H1 (cell line): ENCODE data around the gene CEP290. TPM values are rescaled to one million over a fixed set of nuclear protein-coding genes. Genes with fewer than 3 reads are reported as not detected.

Experiments used
- JUN ChIP-seq: IDR thresholded peaks from 2 replicates; pipeline ENCODE4 v1.6.1; 2011; ENCODE audit warnings: low read depth, mild to moderate bottlenecking, improper control_type of control experiment, low read length
- RBBP5 ChIP-seq: IDR thresholded peaks from 2 replicates; pipeline ENCODE4 v1.7.1; 2012; ENCODE audit warnings: low read depth, mild to moderate bottlenecking, inconsistent platforms, low read length, moderate library complexity, borderline replicate concordance
- SRF ChIP-seq: IDR thresholded peaks from 2 replicates; pipeline ENCODE4 v1.6.1; 2011; ENCODE audit warnings: mild to moderate bottlenecking, low read depth, low read length, moderate library complexity
- TEAD4 ChIP-seq: IDR thresholded peaks from 2 replicates; pipeline ENCODE4 v1.6.1; 2012; ENCODE audit warnings: low read depth, low read length, inconsistent platforms, mixed read lengths
- ZNF274 ChIP-seq: IDR thresholded peaks from 2 replicates; pipeline ENCODE4 v1.7.0; 2012; ENCODE audit warnings: low read length, borderline replicate concordance; ENCODE audit errors: extremely low read depth
- polyA plus RNA-seq, 7 experiments: library from polyadenylated mRNA; depleted of rRNA in 3 of 7; stranded (reverse) in 5 of 7; unstranded in 2 of 7; fragments of >200 nt in 5 of 7; fragments of 200-250 nt in 2 of 7; gene quantifications; 1 replicate in 5 of 7; 2 replicates in 1 of 7; 4 replicates in 1 of 7; pipeline versions ENCODE4 v1.2.1 to v1.2.3, GENCODE V29; 2011 to 2013; ENCODE audit warnings: missing spikeins in 2 of 7, mixed read lengths in 2 of 7
- total RNA-seq: library from RNA; stranded (reverse); fragmentation: NEBNext Ultra II Directional; extraction: Animal tissue kit (Norgen Biotek cat#: 25700); gene quantifications from 2 replicates; pipeline ENCODE4 v1.2.1, GENCODE V29; 2021
- TF ChIP-seq, protein P1 (sequence below): fragments of 300-600 bp; sonication (generic); IDR thresholded peaks from 2 replicates; pipeline ENCODE4 v1.7.1; 2012; ENCODE audit warnings: low read length, moderate library complexity, mild to moderate bottlenecking, inconsistent platforms; ENCODE audit not compliant: insufficient replicate concordance
- TF ChIP-seq, protein P2 (sequence below), 3 experiments: IDR thresholded peaks; 1 replicate in 2 of 3; 2 replicates in 1 of 3; pipeline versions ENCODE4 v1.5.1 to v1.6.1; 2011; ENCODE audit warnings: low read length in 3 of 3, mild to moderate bottlenecking in 3 of 3, inconsistent platforms in 2 of 3, low read depth in 1 of 3, moderate library complexity in 1 of 3; ENCODE audit not compliant: insufficient read depth in 1 of 3; ENCODE audit errors: control extremely low read depth in 1 of 3

The CEP290 gene
- total and polyA plus RNA-seq, 2 of the 8 experiments (the other 6 are each of a cell fraction or from before 2014, with no cell fraction given): 2.1 to 5.9 TPM

DNA sequence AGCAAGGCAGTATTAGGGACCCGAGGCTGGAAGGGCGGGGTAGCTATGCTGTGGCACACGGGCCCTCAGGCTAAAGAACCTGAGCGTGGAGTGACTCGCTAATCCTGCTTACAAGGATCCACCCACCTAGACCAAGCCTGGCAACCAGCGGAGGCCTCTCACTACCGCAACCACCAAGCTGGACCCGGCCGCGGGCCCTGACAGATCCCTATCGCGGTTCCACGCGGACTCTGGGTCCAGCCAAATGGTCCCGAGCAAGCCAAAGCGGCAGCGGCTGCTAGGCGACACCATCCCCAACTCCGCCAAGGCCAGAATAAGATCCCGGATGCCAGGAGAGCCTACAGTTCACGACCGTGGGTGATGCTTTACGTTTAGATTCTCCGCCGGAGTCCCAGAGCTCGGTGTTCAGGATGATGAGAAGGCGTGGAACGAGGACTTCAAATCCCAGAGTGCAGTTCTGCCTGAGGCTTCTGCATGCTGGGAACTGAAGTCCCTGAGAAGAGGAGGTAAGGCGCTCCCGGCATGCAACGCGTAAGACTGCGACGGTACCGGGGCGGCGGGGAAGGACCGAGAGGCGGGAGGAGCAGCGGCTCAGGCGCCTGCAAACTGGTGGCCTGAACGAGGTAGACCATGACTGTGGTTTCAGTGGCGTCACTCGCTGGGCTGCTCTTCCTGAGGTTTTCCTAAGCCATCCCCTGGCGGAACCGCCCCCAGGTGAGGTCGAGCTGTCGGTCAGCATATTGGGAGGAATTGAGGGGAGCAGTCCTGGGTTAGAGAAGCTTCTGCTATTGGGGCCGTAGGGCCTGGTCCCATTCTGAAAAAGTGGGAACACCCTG, at the start of gene CEP290, which contains the start of gene TMTC3 (continued):
- TF ChIP-seq, protein P1, sequence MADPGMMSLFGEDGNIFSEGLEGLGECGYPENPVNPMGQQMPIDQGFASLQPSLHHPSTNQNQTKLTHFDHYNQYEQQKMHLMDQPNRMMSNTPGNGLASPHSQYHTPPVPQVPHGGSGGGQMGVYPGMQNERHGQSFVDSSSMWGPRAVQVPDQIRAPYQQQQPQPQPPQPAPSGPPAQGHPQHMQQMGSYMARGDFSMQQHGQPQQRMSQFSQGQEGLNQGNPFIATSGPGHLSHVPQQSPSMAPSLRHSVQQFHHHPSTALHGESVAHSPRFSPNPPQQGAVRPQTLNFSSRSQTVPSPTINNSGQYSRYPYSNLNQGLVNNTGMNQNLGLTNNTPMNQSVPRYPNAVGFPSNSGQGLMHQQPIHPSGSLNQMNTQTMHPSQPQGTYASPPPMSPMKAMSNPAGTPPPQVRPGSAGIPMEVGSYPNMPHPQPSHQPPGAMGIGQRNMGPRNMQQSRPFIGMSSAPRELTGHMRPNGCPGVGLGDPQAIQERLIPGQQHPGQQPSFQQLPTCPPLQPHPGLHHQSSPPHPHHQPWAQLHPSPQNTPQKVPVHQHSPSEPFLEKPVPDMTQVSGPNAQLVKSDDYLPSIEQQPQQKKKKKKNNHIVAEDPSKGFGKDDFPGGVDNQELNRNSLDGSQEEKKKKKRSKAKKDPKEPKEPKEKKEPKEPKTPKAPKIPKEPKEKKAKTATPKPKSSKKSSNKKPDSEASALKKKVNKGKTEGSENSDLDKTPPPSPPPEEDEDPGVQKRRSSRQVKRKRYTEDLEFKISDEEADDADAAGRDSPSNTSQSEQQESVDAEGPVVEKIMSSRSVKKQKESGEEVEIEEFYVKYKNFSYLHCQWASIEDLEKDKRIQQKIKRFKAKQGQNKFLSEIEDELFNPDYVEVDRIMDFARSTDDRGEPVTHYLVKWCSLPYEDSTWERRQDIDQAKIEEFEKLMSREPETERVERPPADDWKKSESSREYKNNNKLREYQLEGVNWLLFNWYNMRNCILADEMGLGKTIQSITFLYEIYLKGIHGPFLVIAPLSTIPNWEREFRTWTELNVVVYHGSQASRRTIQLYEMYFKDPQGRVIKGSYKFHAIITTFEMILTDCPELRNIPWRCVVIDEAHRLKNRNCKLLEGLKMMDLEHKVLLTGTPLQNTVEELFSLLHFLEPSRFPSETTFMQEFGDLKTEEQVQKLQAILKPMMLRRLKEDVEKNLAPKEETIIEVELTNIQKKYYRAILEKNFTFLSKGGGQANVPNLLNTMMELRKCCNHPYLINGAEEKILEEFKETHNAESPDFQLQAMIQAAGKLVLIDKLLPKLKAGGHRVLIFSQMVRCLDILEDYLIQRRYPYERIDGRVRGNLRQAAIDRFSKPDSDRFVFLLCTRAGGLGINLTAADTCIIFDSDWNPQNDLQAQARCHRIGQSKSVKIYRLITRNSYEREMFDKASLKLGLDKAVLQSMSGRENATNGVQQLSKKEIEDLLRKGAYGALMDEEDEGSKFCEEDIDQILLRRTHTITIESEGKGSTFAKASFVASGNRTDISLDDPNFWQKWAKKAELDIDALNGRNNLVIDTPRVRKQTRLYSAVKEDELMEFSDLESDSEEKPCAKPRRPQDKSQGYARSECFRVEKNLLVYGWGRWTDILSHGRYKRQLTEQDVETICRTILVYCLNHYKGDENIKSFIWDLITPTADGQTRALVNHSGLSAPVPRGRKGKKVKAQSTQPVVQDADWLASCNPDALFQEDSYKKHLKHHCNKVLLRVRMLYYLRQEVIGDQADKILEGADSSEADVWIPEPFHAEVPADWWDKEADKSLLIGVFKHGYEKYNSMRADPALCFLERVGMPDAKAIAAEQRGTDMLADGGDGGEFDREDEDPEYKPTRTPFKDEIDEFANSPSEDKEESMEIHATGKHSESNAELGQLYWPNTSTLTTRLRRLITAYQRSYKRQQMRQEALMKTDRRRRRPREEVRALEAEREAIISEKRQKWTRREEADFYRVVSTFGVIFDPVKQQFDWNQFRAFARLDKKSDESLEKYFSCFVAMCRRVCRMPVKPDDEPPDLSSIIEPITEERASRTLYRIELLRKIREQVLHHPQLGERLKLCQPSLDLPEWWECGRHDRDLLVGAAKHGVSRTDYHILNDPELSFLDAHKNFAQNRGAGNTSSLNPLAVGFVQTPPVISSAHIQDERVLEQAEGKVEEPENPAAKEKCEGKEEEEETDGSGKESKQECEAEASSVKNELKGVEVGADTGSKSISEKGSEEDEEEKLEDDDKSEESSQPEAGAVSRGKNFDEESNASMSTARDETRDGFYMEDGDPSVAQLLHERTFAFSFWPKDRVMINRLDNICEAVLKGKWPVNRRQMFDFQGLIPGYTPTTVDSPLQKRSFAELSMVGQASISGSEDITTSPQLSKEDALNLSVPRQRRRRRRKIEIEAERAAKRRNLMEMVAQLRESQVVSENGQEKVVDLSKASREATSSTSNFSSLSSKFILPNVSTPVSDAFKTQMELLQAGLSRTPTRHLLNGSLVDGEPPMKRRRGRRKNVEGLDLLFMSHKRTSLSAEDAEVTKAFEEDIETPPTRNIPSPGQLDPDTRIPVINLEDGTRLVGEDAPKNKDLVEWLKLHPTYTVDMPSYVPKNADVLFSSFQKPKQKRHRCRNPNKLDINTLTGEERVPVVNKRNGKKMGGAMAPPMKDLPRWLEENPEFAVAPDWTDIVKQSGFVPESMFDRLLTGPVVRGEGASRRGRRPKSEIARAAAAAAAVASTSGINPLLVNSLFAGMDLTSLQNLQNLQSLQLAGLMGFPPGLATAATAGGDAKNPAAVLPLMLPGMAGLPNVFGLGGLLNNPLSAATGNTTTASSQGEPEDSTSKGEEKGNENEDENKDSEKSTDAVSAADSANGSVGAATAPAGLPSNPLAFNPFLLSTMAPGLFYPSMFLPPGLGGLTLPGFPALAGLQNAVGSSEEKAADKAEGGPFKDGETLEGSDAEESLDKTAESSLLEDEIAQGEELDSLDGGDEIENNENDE: no peak
- TF ChIP-seq RBBP5: peak; percentile 36; the same call in 1 of the 2 replicates
- TF ChIP-seq, protein P2, sequence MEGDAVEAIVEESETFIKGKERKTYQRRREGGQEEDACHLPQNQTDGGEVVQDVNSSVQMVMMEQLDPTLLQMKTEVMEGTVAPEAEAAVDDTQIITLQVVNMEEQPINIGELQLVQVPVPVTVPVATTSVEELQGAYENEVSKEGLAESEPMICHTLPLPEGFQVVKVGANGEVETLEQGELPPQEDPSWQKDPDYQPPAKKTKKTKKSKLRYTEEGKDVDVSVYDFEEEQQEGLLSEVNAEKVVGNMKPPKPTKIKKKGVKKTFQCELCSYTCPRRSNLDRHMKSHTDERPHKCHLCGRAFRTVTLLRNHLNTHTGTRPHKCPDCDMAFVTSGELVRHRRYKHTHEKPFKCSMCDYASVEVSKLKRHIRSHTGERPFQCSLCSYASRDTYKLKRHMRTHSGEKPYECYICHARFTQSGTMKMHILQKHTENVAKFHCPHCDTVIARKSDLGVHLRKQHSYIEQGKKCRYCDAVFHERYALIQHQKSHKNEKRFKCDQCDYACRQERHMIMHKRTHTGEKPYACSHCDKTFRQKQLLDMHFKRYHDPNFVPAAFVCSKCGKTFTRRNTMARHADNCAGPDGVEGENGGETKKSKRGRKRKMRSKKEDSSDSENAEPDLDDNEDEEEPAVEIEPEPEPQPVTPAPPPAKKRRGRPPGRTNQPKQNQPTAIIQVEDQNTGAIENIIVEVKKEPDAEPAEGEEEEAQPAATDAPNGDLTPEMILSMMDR (IDR thresholded peaks at IDR 0.05; ENCODE audit: control extremely low read depth in 1 of 3, insufficient read depth in 1 of 3, low read depth in 1 of 3, low read length in 3 of 3): no peak
- no peak for TF ChIP-seq JUN
- no peak for TF ChIP-seq SRF
- peak; percentile 52; the same call in 1 of the 2 replicates for TF ChIP-seq TEAD4
- no peak for TF ChIP-seq ZNF274
